RWPE1 (cell line): ENCODE data around the gene CERKL.

ENCODE experiments used
- CTCF ChIA-PET: fragments of 350-600 bp; sonication (Branson Sonifier 250); formaldehyde crosslinking; extraction: SDS; loops from one replicate; lab custom pipeline; 2021; lab: Yijun Ruan, JAX
- POLR2A ChIA-PET: fragments of 400-600 bp; formaldehyde crosslinking; extraction: SDS; loops from one replicate; lab custom pipeline; 2020; ENCODE audit warnings: antibody characterized with exemption; ENCODE audit not compliant: low non-redundant PET; lab: Yijun Ruan, JAX
- DNase-seq: peaks from one replicate; pipeline ENCODE4 v3.0.0; 2012; ENCODE audit warnings: low spot score
- H3K27ac ChIP-seq: fragments of 450-650 bp; 2 replicates; pipeline ENCODE4 v1.5.1; 2017
- TF ChIP-seq, protein P1 (sequence below): fragments of 450-650 bp; conservative IDR thresholded peaks from 2 replicates; pipeline ENCODE4 v1.5.1; 2017; ENCODE audit warnings: low read depth, mild to moderate bottlenecking

The CERKL gene

DNA sequence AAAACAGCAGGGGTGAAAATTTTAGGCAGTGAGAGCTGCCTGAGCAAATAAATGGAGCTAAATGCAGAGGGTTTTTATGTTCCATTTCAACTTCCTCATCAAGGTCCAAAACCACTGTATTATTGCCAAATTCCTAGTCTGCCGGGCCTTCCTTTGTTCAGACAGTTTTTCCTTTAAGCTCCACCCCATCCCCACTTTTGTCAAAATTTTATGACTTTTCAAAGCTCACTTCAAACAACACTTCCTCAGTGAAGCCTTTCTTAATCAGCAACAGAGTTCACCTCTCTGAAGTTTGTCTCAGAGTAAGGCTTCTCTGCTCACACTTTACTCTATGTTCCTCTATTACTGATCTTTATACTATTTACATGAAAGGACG lies 81.3 kb downstream of the CERKL start:
- ChIA-PET POLR2A (no interaction called here), CTCF (interaction anchor here (0.9 to 1.5 kb wide), 2 partner anchors 9 to 139 kb away, joined by 3 to 4 read pairs; no protein-coding TSS in a partner anchor)
- TF ChIP-seq, protein P1, sequence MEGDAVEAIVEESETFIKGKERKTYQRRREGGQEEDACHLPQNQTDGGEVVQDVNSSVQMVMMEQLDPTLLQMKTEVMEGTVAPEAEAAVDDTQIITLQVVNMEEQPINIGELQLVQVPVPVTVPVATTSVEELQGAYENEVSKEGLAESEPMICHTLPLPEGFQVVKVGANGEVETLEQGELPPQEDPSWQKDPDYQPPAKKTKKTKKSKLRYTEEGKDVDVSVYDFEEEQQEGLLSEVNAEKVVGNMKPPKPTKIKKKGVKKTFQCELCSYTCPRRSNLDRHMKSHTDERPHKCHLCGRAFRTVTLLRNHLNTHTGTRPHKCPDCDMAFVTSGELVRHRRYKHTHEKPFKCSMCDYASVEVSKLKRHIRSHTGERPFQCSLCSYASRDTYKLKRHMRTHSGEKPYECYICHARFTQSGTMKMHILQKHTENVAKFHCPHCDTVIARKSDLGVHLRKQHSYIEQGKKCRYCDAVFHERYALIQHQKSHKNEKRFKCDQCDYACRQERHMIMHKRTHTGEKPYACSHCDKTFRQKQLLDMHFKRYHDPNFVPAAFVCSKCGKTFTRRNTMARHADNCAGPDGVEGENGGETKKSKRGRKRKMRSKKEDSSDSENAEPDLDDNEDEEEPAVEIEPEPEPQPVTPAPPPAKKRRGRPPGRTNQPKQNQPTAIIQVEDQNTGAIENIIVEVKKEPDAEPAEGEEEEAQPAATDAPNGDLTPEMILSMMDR, result no peak
- H3K27ac ChIP-seq, result no peak overlapping the region
- no peak for DNase-seq

DNA sequence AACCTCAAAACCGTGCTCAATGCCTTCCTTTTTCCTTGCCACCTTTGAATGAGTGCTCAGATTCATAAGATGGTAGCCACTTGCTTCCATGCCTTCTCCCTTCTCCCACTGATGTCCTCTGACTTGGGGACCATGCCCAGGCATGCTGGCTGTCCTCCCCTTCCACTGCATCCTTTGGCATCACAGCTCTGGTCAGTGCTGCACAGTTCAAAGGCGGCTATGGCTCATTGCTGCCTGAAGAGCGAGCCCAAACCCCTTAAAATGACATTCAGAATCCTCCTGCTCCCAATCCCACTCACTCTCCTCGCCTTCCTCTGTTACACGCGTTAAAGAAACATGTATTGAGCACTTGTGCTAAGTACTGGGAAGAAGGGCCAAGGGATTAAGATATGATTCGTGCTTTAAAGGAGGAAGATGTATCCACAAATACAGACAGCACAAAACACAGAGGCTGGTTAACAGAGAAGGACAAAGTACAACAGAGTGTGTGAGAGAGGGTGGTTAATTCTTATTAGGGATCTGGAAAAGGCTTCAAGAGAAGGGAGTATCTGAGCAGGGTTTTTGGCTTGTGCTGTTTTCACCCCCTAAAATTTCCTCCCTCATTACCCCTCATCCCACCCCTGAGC lies 81.8 kb downstream of the CERKL start:
- TF ChIP-seq, protein P1, result no peak
- no peak for DNase-seq
- POLR2A ChIA-PET, result no interaction called here
- no peak overlapping the region for H3K27ac ChIP-seq
- CTCF ChIA-PET, result interaction anchor here (0.9 to 4.5 kb wide), 3 partner anchors 10 to 140 kb away, joined by 3 to 50 read pairs (median 4); no protein-coding TSS in a partner anchor

DNA sequence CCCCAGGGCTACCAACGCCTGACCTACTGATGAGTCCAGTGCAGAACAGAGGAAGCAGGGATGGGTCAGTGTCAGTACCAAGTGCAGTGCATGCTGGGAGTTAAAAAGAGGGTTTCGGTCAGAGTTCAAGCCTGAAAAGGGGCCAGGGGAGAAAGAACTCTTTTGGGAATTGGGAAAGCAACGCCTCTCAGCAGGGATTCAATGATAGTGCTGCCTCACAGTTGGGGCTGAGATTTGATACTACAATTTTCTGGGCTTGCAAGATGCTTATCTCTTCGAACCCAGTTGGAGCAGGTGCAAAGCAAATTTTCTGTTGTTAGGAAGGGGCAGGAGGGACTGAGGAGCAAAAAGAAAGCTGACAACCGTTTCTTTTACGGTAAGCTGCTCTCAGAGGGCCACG lies 82.6 kb downstream of the CERKL start:
- TF ChIP-seq, protein P1, result no peak
- H3K27ac ChIP-seq, result no peak overlapping the region
- ChIA-PET CTCF (interaction anchor here (0.8 to 4.5 kb wide), 2 partner anchors 141 to 149 kb away, joined by 3 to 50 read pairs; no protein-coding TSS in a partner anchor), POLR2A (no interaction called here)
- DNase-seq, result no peak

DNA sequence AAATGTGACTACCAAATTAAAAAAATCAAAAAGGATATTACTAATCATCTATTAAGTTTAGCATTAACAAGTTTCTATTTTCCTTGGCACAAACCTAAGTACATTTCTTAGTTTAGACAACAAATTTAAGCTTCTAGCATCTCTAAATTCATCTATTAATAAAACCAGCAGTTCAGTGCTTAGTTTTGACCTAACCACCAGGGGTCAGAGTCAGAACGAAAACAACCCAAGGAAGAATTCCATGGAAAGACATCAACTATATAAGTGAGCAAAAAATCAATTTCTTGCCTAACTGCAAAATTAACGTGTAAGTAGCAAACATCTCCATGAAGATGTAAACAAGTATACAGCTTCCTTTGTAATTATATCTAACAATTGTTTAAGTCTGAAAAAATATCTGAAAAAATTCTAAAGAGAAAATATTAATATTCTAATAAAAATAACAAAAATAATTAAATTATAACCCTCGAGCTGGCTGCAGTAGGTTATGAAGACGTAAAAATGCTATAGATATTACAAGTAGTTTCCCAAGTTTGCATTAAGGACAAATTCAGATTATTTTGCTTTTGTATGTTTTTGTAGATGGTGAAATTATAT lies 83.7 kb downstream of the CERKL start:
- DNase-seq, result peak; percentile 41
- ChIA-PET CTCF (interaction anchor here (0.6 to 4.5 kb wide), 10 partner anchors 12 to 1536 kb away, joined by 3 to 50 read pairs (median 3); no protein-coding TSS in a partner anchor), POLR2A (no interaction called here)
- TF ChIP-seq, protein P1, result peak; percentile 44
- no peak overlapping the region for H3K27ac ChIP-seq

DNA sequence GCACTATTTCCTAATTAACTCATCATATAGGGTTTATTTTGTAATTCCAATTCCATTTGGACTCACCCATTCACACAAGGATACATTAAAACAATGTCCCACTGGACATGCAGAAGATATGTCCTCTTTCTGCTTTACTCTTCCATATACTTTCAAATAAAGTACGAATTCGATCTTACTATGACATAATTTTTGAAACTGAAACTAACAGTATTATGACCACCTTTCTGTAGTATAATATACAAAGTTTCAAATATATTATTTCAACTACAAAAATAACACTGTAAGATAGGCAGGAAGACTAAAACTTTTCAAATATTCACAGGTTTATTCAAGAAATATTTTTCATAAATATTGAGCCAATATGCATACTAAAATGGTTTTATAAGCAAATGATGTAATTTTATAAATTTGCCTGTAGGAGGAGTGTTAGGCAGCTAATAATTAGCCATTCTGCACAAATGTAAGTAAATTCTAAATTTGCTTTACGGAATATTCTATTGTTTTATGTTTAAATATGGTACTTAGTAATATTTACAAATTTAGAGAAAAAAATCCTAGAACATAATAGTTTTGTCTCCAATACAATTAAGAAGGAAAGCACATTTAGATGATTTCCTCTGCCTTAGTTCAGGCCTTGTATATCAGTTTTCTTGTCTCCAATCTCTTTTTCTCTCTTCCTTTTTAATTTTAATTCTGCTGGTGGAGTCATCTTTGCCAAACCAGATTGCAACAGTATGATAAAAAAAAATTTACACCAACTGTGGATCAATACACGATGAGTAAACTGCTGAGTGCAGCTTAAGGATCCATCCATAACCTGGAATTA lies 85.9 kb downstream of the CERKL start:
- no peak overlapping the region for H3K27ac ChIP-seq
- TF ChIP-seq, protein P1, result peak; percentile 29; the same call in 1 of the 2 replicates
- no peak for DNase-seq
- POLR2A ChIA-PET, result no interaction called here
- CTCF ChIA-PET, result interaction anchor here (0.5 to 4.5 kb wide), 4 partner anchors 8 to 470 kb away, joined by 3 to 50 read pairs (median 3); no protein-coding TSS in a partner anchor

DNA sequence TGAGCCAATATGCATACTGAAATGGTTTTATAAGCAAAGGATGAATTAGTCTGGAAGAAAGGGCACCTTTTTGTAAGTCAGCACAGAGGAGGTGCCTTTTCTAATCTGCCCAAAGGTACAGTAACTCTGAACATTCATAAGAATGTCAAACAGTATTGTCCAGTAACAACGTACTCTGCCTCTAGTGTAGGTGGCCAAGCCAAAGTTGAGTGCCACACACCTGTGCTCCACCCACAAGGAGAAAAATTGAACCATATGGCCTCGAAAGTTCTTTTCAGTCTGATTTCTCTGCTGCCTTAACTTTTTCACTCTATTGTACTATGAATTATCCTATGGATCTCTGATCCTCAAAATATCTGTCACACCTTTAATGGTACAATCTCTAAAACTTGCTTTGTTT lies 86.8 kb downstream of the CERKL start:
- no peak overlapping the region for H3K27ac ChIP-seq
- POLR2A ChIA-PET, result no interaction called here
- TF ChIP-seq, protein P1, result no peak
- DNase-seq, result no peak
- CTCF ChIA-PET, result no interaction called here
